ENCODE results near the gene SERPINA9. TPM values are rescaled to one million over a fixed set of nuclear protein-coding genes. Genes with fewer than 3 reads are reported as not detected.
"Not testable (repeated sequence)": the region's sequence is repeated elsewhere in the genome, so short reads cannot be mapped to it uniquely, and the experiment has no call there.

Gene SERPINA9
- polyA plus RNA-seq, 1 donor (not counting 4 experiments of a cell fraction or from before 2014, with no cell fraction given): 0.05 TPM

DNA sequence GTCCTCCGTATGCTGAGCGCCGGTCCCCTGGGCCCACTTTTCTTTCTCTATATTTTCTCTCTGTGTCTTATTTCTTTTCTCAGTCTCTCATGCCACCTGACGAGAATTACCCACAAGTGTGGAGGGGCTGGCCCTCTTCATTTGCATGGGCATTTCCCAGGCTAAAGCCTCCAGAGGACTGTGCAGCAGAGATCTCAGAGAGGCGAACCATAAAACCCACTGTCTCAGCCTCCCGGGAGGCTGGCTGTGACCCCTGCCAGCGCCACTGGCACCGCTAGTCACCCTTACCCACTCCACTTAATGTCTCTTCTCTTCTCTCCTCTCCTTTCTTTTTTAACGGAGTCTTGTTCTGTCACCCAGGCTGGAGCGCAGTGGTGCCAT is 7.1 kb upstream of the SERPINA9 start:
- H3K9me3 ChIP-seq (ENCODE audit: control insufficient read depth, low read depth, low read length): peaks cover 3% of the 10 kb centered on the region
- no peaks in the 10 kb centered on the region for H3K27me3 ChIP-seq (ENCODE audit: control insufficient read depth, extremely low read depth, insufficient read depth, low read length)
- no peak overlapping the region for H3K27ac ChIP-seq (ENCODE audit: control insufficient read depth, insufficient read depth, low read length)
- no peak overlapping the region for H3K4me3 ChIP-seq (ENCODE audit: control insufficient read depth in 2 of 3, extremely low read depth in 1 of 3, insufficient read depth in 2 of 3, low read depth in 1 of 3, low read length in 3 of 3)
- H4K20me1 ChIP-seq (ENCODE audit: control insufficient read depth, extremely low read depth, insufficient read depth, low read length): no peaks in the 10 kb centered on the region
- no peak overlapping the region for H2AFZ ChIP-seq (ENCODE audit: control insufficient read depth, low read length)
- peaks cover 4% of the 10 kb centered on the region for H3K4me1 ChIP-seq (ENCODE audit: control insufficient read depth, extremely low read depth, insufficient read depth, low read length)
- dilution Hi-C loops (cut with MboI; ENCODE audit: extremely low pct_ligation_motif_present, low sequenced_read_pairs): no loop called here
- no peak overlapping the region for H3K4me2 ChIP-seq (ENCODE audit: control insufficient read depth, extremely low read depth, insufficient read depth, low read depth, low read length)
- DNase-seq (ENCODE audit: low read depth, low spot score) (no peak), FAIRE-seq (no peak)
- no peaks in the 10 kb centered on the region for H3K36me3 ChIP-seq (ENCODE audit: control insufficient read depth in 2 of 2, extremely low read depth in 1 of 2, insufficient read depth in 2 of 2, low read length in 2 of 2)
- H3K79me2 ChIP-seq (ENCODE audit: control insufficient read depth, insufficient read depth, low read length): no peaks in the 10 kb centered on the region
- no peaks in the 10 kb centered on the region for H3K9me1 ChIP-seq (ENCODE audit: control insufficient read depth, extremely low read depth, insufficient read depth, low read length)
- TF ChIP-seq, protein P1, sequence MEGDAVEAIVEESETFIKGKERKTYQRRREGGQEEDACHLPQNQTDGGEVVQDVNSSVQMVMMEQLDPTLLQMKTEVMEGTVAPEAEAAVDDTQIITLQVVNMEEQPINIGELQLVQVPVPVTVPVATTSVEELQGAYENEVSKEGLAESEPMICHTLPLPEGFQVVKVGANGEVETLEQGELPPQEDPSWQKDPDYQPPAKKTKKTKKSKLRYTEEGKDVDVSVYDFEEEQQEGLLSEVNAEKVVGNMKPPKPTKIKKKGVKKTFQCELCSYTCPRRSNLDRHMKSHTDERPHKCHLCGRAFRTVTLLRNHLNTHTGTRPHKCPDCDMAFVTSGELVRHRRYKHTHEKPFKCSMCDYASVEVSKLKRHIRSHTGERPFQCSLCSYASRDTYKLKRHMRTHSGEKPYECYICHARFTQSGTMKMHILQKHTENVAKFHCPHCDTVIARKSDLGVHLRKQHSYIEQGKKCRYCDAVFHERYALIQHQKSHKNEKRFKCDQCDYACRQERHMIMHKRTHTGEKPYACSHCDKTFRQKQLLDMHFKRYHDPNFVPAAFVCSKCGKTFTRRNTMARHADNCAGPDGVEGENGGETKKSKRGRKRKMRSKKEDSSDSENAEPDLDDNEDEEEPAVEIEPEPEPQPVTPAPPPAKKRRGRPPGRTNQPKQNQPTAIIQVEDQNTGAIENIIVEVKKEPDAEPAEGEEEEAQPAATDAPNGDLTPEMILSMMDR (optimal IDR thresholded peaks at IDR 0.05 in 1 of 3, IDR thresholded peaks at IDR 0.05 in 1 of 3, conservative IDR thresholded peaks at IDR 0.05 in 1 of 3; ENCODE audit: extremely low read depth in 1 of 3, insufficient read depth in 2 of 3, low read length in 3 of 3): no peak
- no peak for TF ChIP-seq EZH2 (IDR thresholded peaks at IDR 0.05; ENCODE audit: low read length)
- H3K9ac ChIP-seq (ENCODE audit: control insufficient read depth, extremely low read depth, insufficient read depth, low read length): no peak overlapping the region

DNA sequence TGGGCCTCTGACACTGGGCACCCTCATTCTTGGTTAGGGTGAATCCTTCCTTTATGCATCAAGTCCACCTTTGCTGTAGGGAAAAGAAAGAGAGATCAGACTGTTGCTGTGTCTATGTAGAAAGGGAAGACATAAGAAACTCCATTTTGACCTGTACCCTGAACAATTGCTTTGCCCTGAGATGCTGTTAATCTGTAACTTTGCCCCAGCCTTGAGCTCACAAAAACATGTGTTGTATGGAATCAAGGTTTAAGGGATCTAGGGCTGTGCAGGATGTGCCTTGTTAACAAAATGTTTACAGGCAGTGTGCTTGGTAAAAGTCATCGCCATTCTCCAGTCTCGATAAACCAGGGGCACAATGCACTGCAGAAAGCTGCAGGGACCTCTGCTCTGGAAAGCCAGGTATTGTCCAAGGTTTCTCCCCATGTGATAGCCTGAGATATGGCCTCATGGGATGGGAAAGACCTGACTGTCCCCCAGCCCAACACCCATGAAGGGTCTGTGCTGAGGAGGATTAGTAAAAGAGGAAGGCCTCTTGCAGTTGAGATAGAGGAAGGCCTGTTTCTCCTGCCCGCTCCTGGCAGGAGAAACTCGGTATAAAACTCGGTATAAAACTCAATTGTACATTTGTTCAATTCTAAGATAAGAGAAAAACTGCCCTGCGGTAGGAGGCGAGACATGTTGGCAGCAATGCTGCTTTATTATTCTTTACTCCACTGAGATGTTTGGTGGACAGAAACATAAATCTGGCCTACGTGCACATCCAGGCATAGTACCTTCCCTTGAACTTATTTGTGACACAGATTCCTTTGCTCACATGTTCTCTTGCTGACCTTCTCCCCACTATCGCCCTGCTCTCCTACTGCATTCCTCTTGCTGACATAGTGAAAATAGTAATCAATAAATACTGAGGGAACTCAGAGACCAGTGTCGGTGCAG is 6.4 kb upstream of the SERPINA9 start:
- H3K9me1 ChIP-seq (ENCODE audit: control insufficient read depth, extremely low read depth, insufficient read depth, low read length); H2AFZ ChIP-seq (ENCODE audit: control insufficient read depth, low read length); H3K9me3 ChIP-seq (ENCODE audit: control insufficient read depth, low read depth, low read length); H3K27ac ChIP-seq (ENCODE audit: control insufficient read depth, insufficient read depth, low read length); dilution Hi-C loops (cut with MboI; ENCODE audit: extremely low pct_ligation_motif_present, low sequenced_read_pairs); H3K4me2 ChIP-seq (ENCODE audit: control insufficient read depth, extremely low read depth, insufficient read depth, low read depth, low read length); DNase-seq (ENCODE audit: low read depth, low spot score); H3K27me3 ChIP-seq (ENCODE audit: control insufficient read depth, extremely low read depth, insufficient read depth, low read length); FAIRE-seq; H3K4me3 ChIP-seq (ENCODE audit: control insufficient read depth in 2 of 3, extremely low read depth in 1 of 3, insufficient read depth in 2 of 3, low read depth in 1 of 3, low read length in 3 of 3); H3K36me3 ChIP-seq (ENCODE audit: control insufficient read depth in 2 of 2, extremely low read depth in 1 of 2, insufficient read depth in 2 of 2, low read length in 2 of 2); H4K20me1 ChIP-seq (ENCODE audit: control insufficient read depth, extremely low read depth, insufficient read depth, low read length); H3K9ac ChIP-seq (ENCODE audit: control insufficient read depth, extremely low read depth, insufficient read depth, low read length); H3K79me2 ChIP-seq (ENCODE audit: control insufficient read depth, insufficient read depth, low read length); H3K4me1 ChIP-seq (ENCODE audit: control insufficient read depth, extremely low read depth, insufficient read depth, low read length): not testable (repeated sequence)
